Kidney epithelial cell (primary cell): ENCODE measurements around the gene PELO. TPM values are rescaled to one million over a fixed set of nuclear protein-coding genes. Genes with fewer than 3 reads are reported as not detected.
A peak's percentile ranks its signal among the peaks of the same experiment; 100 is the strongest.
"Not testable (repeated sequence)": the region's sequence is repeated elsewhere in the genome, so short reads cannot be mapped to it uniquely, and the experiment has no call there.

Experiments
- DNase-seq: peaks from one replicate; pipeline ENCODE4 v3.0.0-alpha.2; 2010; ENCODE audit warnings: low read depth
- H3K27me3 ChIP-seq: 2 replicates; pipeline ENCODE4 v1.6.0; 2011; ENCODE audit warnings: low read length; ENCODE audit not compliant: control insufficient read depth, insufficient read depth
- H3K36me3 ChIP-seq: 2 replicates; pipeline ENCODE4 v1.5.1; 2011; ENCODE audit warnings: low read length; ENCODE audit not compliant: control insufficient read depth, insufficient read depth
- H3K4me3 ChIP-seq: 2 replicates; pipeline ENCODE4 v1.5.1; 2011; ENCODE audit warnings: low read depth, mild to moderate bottlenecking, control low read depth, low read length
- CTCF ChIP-seq: IDR thresholded peaks from 2 replicates; pipeline ENCODE4 v1.5.1; 2011; ENCODE audit warnings: mild to moderate bottlenecking, moderate library complexity, low read length, control low read depth, inconsistent platforms; ENCODE audit not compliant: insufficient read depth, poor library complexity, severe bottlenecking
- total RNA-seq: library from RNA; depleted of rRNA; stranded (reverse); fragments of >200 nt; gene quantifications from 2 replicates; pipeline ENCODE4 v1.2.3, GENCODE V29; 2015

PELO gene
- total RNA-seq, 1 donor from 2014 or later: 19.0 TPM

GRCh38 chr5:52743970-52744369 lies 43.7 kb upstream of the PELO start:
- peak; percentile 2 for DNase-seq

GRCh38 chr5:52744867-52745458 lies 42.8 kb upstream of the PELO start:
- not testable (repeated sequence) for DNase-seq, H3K36me3 ChIP-seq, H3K4me3 ChIP-seq, H3K27me3 ChIP-seq

More at GRCh38 chr5:52743970-52744369, 43.7 kb upstream of the PELO start:
- TF ChIP-seq CTCF: no peak
- H3K36me3 ChIP-seq: no peaks in the 10 kb centered on the region
- H3K27me3 ChIP-seq: no peaks in the 10 kb centered on the region
- H3K4me3 ChIP-seq: no peak overlapping the region

- no peak for DNase-seq
- no peaks in the 10 kb centered on the region for H3K27me3 ChIP-seq
- no peak overlapping the region for H3K4me3 ChIP-seq
- TF ChIP-seq CTCF: no peak
- no peaks in the 10 kb centered on the region for H3K36me3 ChIP-seq
Measured at GRCh38 chr5:52746539-52746938, 41.2 kb upstream of the PELO start.

GRCh38 chr5:52748590-52748989 lies 39.1 kb upstream of the PELO start:
- DNase-seq: no peak
- Histone ChIP-seq H3K4me3 (no peak overlapping the region), H3K36me3 (no peaks in the 10 kb centered on the region), H3K27me3 (no peaks in the 10 kb centered on the region)
- no peak for TF ChIP-seq CTCF

GRCh38 chr5:52749666-52750065 lies 38.0 kb upstream of the PELO start:
- no peak for DNase-seq
- no peak for TF ChIP-seq CTCF

GRCh38 chr5:52751137-52751536 lies 36.6 kb upstream of the PELO start:
- DNase-seq: no peak
- no peak for TF ChIP-seq CTCF
- H3K27me3 ChIP-seq: no peaks in the 10 kb centered on the region
- no peaks in the 10 kb centered on the region for H3K36me3 ChIP-seq
- no peak overlapping the region for H3K4me3 ChIP-seq

More at GRCh38 chr5:52749666-52750065, 38.0 kb upstream of the PELO start:
- H3K27me3 ChIP-seq: no peaks in the 10 kb centered on the region
- H3K4me3 ChIP-seq: no peak overlapping the region
- H3K36me3 ChIP-seq: no peaks in the 10 kb centered on the region
